A549 (cell line): Measurements from ENCODE around the gene IL5. TPM values are rescaled to one million over a fixed set of nuclear protein-coding genes. Genes with fewer than 3 reads are reported as not detected.
A peak's percentile ranks its signal among the peaks of the same experiment; 100 is the strongest.
"Not testable (repeated sequence)": the region's sequence is repeated elsewhere in the genome, so short reads cannot be mapped to it uniquely, and the experiment has no call there.

Experiments used
- ATAC-seq, 2 experiments: fragments of 200-7000 bp in 1 of 2; fragments of >200 bp in 1 of 2; cut with Nextera tagmentation in 1 of 2; cut with Tn5 transposase in 1 of 2; 3 replicates each; pipeline versions ENCODE4 v1.8.0 to v1.9.1; 2018 to 2020; ENCODE audit warnings: mild to moderate bottlenecking in 1 of 2, moderate library complexity in 1 of 2
- CTCF ChIA-PET: fragments of 300-600 bp; sonication (Branson Sonifier 250); formaldehyde crosslinking; extraction: SDS; loops from one replicate; lab custom pipeline; 2021; ENCODE audit warnings: antibody characterized with exemption, inconsistent platforms; lab: Yijun Ruan, JAX
- POLR2A ChIA-PET: fragments of 350-600 bp; formaldehyde crosslinking; extraction: SDS; loops from one replicate; lab custom pipeline; 2021; ENCODE audit warnings: antibody characterized with exemption, inconsistent platforms; lab: Yijun Ruan, JAX
- DNase-seq, 2 experiments: peaks; one replicate each; pipeline versions ENCODE4 v3.0.0 to v3.0.0-alpha.2; 2011 to 2016; ENCODE audit warnings: low read depth in 1 of 2, low spot score in 1 of 2
- FAIRE-seq: peaks from 2 replicates; lab custom pipeline; 2011; peaks lifted over from hg19 to GRCh38; lab: Jason Lieb, UNC
- H3K27ac ChIP-seq, 2 experiments: fragments of >200 bp; sonication (Bioruptor Twin); formaldehyde crosslinking; 3 replicates each; pipeline ENCODE4 v1.5.1; 2016 to 2017
- H3K4me1 ChIP-seq: fragments of >200 bp; sonication (Bioruptor Twin); formaldehyde crosslinking; 3 replicates; pipeline ENCODE4 v1.6.1; 2016
- H3K4me2 ChIP-seq: fragments of >200 bp; sonication (Bioruptor Twin); formaldehyde crosslinking; 3 replicates; pipeline ENCODE4 v1.6.1; 2016
- H3K4me3 ChIP-seq: fragments of >200 bp; sonication (Bioruptor Twin); formaldehyde crosslinking; 3 replicates; pipeline ENCODE4 v1.5.1; 2016
- H3K9me3 ChIP-seq: fragments of >200 bp; sonication (Bioruptor Twin); formaldehyde crosslinking; 3 replicates; pipeline ENCODE4 v1.6.1; 2016
- CEBPB ChIP-seq, 2 experiments: fragments of >200 bp in 1 of 2; sonication (Bioruptor Twin) in 1 of 2; formaldehyde crosslinking in 1 of 2; IDR thresholded peaks; 2 replicates each; pipeline ENCODE4 v1.6.1; 2012 to 2016
- HOXA7 ChIP-seq: fragments of 250-450 bp; sonication (Bioruptor Pico); IDR thresholded peaks from 2 replicates; pipeline ENCODE4 v1.5.0; 2020; ENCODE audit warnings: mild to moderate bottlenecking, moderate library complexity
- JUN ChIP-seq, 2 experiments: fragments of >200 bp; sonication (Bioruptor Twin); formaldehyde crosslinking; IDR thresholded peaks; 2 replicates in 1 of 2; 3 replicates in 1 of 2; pipeline ENCODE4 v1.6.1; 2016 to 2017
- NFE2L2 ChIP-seq: fragments of 150-350 bp; conservative IDR thresholded peaks from 2 replicates; pipeline ENCODE4 v1.6.1; 2014; ENCODE audit warnings: low read length
- RAD21 ChIP-seq, 2 experiments: fragments of >200 bp in 1 of 2; sonication (Bioruptor Twin) in 1 of 2; formaldehyde crosslinking in 1 of 2; IDR thresholded peaks in 1 of 2; conservative IDR thresholded peaks in 1 of 2; 2 replicates in 1 of 2; 3 replicates in 1 of 2; pipeline ENCODE4 v1.6.1; 2012 to 2018; ENCODE audit warnings: inconsistent platforms in 1 of 2
- RNF2 ChIP-seq: fragments of 200-600 bp; sonication (generic); IDR thresholded peaks from 2 replicates; pipeline ENCODE4 v1.6.1; 2016; ENCODE audit warnings: low read depth, mild to moderate bottlenecking, antibody characterized with exemption, moderate library complexity, borderline replicate concordance
- SMC3 ChIP-seq: fragments of >200 bp; sonication (Bioruptor Twin); formaldehyde crosslinking; IDR thresholded peaks from 3 replicates; pipeline ENCODE4 v1.6.1; 2018; ENCODE audit warnings: inconsistent platforms
- WGBS: methylation state at CpG from one replicate; pipeline ENCODE4 v1.1.6; 2017; ENCODE audit errors: missing lambda C conversion rate; 5-methylcytosine and 5-hydroxymethylcytosine counted together
- polyA plus RNA-seq, 4 experiments: library from polyadenylated mRNA; depleted of rRNA in 3 of 4; stranded (reverse); fragments of >200 nt; fragmentation: RNase III in 1 of 4; extraction: RNeasy Plus Mini Kit Qiagen cat#74134 plus additional on column Dnase treatment in 1 of 4; gene quantifications; 2 replicates in 3 of 4; 3 replicates in 1 of 4; pipeline ENCODE4 v1.2.3, GENCODE V29; 2011 to 2017
- TF ChIP-seq, protein P1 (sequence below): fragments of 250-450 bp; sonication (Bioruptor Pico); IDR thresholded peaks from 2 replicates; pipeline ENCODE4 v1.5.0; 2021; ENCODE audit warnings: mild to moderate bottlenecking, moderate library complexity, borderline replicate concordance
- TF ChIP-seq, protein P2 (sequence below): fragments of >200 bp; sonication (Bioruptor Twin); formaldehyde crosslinking; IDR thresholded peaks from 3 replicates; pipeline ENCODE4 v1.5.1; 2016
- TF ChIP-seq, protein P3 (sequence below): fragments of 200-600 bp; sonication (generic); IDR thresholded peaks from 2 replicates; pipeline ENCODE4 v1.6.1; 2016; ENCODE audit warnings: antibody characterized with exemption, mild to moderate bottlenecking, moderate library complexity

Gene IL5
- polyA plus RNA-seq, 2 of the 4 experiments (the other 2 are of a cell fraction) = not detected

DNA sequence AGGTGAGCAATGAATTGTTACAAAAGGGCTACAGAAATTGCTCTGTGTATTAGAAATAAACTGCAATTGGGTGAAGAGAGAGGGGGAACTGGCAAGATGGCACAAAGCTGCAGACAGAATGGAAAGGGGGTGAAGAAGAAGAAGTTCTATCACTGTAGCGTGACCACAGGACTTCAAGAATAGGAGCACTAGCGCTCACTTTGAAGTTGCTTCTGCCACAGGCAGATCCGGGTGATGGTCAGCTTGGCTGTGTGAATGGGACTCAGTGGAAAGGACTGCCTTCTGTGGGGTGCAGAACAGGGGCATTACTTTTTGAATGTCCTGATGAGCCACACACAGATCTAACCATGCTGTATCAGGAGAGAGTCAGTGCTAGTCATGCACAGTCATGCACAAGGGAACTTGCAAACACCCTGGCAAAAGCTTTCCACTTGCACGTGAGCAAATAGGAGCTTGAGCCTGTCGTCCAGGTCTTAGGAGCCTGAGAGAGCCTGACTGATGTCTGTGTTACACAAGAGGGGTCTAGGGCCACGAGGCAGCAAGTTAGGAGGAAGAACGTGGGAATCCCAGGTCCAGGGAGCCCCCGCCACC is 16.3 kb downstream of the IL5 start:
- H3K4me3 ChIP-seq = no peak overlapping the region
- H3K4me1 ChIP-seq = no peaks in the 10 kb centered on the region
- TF ChIP-seq NFE2L2 = 0 out of 2 replicates have a peak, but pooled peaks have one; percentile 9
- TF ChIP-seq, protein P1, sequence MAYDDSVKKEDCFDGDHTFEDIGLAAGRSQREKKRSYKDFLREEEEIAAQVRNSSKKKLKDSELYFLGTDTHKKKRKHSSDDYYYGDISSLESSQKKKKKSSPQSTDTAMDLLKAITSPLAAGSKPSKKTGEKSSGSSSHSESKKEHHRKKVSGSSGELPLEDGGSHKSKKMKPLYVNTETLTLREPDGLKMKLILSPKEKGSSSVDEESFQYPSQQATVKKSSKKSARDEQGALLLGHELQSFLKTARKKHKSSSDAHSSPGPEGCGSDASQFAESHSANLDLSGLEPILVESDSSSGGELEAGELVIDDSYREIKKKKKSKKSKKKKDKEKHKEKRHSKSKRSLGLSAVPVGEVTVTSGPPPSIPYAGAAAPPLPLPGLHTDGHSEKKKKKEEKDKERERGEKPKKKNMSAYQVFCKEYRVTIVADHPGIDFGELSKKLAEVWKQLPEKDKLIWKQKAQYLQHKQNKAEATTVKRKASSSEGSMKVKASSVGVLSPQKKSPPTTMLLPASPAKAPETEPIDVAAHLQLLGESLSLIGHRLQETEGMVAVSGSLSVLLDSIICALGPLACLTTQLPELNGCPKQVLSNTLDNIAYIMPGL (CRISPR knock-in tag) = no peak
- H3K27ac ChIP-seq = no peak overlapping the region
- H3K9me3 ChIP-seq = no peaks in the 10 kb centered on the region
- ATAC-seq = peak; percentile 6 to 53; a peak in 3 of 6 replicates
- DNase-seq = no peak
- peak overlapping the region; percentile 70 for H3K4me2 ChIP-seq
- ChIA-PET CTCF (interaction anchor here (0.6 to 3.5 kb wide), 66 partner anchors 11 to 464 kb away, joined by 3 to 51 read pairs (median 4); partner anchors contain the start of genes IL13, IL4, IRF1 and RAD50), POLR2A (interaction anchor here (1.2 to 1.8 kb wide), 2 partner anchors 30 to 293 kb away, joined by 3 to 6 read pairs; partner anchors contain the start of gene RAD50)
- 48% methylated on average over 8 of the region's 8 CpGs for WGBS
- FAIRE-seq = no peak

DNA sequence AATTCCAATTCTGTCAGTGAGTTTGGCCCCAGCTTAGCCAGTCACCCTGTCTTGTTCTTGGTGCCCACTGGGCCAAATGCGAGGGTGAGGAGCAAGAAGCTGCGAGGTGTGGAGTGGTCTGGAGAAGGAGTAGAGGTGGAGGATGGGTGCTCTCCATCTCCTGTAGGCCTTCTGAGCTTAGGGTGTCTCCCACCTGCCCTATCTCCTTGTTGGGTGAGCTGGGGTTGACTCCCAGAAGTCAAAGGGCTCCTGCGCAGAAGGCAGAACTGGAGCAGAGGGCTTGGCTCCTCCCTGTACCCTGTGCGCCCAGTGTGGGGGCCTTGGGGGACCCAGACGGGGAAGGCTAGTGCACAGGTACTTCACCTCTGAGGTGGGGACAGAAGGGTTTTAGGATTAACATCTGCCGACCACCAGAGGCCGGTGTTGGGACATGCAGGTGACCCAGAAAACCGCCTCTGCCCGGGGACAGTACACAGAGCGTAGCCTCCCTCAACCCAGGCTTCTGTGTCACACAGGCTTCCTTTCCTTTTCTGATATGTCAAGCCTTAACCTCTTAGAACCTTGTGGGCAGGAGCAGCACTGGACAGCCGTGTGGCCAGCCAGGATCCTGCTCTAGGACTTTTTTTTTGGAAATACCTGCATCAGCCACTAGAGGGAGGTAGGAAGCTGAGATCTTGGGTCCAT is 16.9 kb downstream of the IL5 start:
- peaks cover 6% of the 10 kb centered on the region for H3K9me3 ChIP-seq
- H3K4me2 ChIP-seq = peak overlapping the region; percentile 70
- peak overlapping the region in 1 of 2 experiments; percentile 62; a peak in 1 of 6 replicates for H3K27ac ChIP-seq
- CTCF ChIA-PET = interaction anchor here (0.6 to 3.5 kb wide), 80 partner anchors 11 to 487 kb away, joined by 3 to 51 read pairs (median 4); partner anchors contain the start of genes IL13, IL4, IRF1 and RAD50
- POLR2A ChIA-PET = interaction anchor here (1.2 to 1.8 kb wide), 2 partner anchors 30 to 293 kb away, joined by 3 to 6 read pairs; partner anchors contain the start of gene RAD50
- whole genome bisulfite sequencing = 24% methylated on average over 11 of the region's 11 CpGs
- DNase-seq = peak; percentile 59 to 69
- TF ChIP-seq RNF2 (no peak), SMC3 (peak; percentile 87), RAD21 (conservative IDR thresholded peaks at IDR 0.05 in 1 of 2, IDR thresholded peaks at IDR 0.05 in 1 of 2) (peak; percentile 70 to 83)
- TF ChIP-seq, protein P2, sequence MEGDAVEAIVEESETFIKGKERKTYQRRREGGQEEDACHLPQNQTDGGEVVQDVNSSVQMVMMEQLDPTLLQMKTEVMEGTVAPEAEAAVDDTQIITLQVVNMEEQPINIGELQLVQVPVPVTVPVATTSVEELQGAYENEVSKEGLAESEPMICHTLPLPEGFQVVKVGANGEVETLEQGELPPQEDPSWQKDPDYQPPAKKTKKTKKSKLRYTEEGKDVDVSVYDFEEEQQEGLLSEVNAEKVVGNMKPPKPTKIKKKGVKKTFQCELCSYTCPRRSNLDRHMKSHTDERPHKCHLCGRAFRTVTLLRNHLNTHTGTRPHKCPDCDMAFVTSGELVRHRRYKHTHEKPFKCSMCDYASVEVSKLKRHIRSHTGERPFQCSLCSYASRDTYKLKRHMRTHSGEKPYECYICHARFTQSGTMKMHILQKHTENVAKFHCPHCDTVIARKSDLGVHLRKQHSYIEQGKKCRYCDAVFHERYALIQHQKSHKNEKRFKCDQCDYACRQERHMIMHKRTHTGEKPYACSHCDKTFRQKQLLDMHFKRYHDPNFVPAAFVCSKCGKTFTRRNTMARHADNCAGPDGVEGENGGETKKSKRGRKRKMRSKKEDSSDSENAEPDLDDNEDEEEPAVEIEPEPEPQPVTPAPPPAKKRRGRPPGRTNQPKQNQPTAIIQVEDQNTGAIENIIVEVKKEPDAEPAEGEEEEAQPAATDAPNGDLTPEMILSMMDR = peak; percentile 98
- ATAC-seq = peak; percentile 83 to 94
- no peak for FAIRE-seq
- H3K4me3 ChIP-seq = no peak overlapping the region
- H3K4me1 ChIP-seq = no peaks in the 10 kb centered on the region

DNA sequence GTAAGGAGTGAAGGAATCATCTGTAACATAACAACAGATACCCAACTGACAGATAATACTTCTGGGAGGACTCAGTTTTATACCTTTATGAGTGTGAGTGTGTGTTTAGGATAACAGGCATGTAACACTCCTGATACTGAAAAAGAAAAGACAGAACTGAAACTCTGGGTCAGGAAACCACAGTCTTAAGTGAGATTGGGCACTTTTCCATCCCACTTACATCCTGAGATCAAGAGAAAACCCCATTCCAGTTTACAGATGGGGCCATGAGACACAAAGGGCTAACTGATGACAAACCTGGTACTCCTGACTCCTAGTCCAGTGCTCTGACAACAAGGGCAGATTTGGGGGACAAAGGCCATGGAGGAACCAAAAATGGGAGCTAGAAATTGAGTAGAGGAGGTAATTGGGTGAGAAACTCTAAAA is 18.0 kb downstream of the IL5 start:
- no peak overlapping the region for H3K4me2 ChIP-seq
- H3K4me3 ChIP-seq = no peak overlapping the region
- FAIRE-seq (no peak), ATAC-seq (no peak), DNase-seq (no peak)
- peaks cover 15% of the 10 kb centered on the region for H3K9me3 ChIP-seq
- H3K4me1 ChIP-seq = no peaks in the 10 kb centered on the region
- CTCF ChIA-PET = interaction anchor here (1.0 to 3.5 kb wide), 16 partner anchors 13 to 294 kb away, joined by 3 to 51 read pairs (median 6); partner anchors contain the start of gene SLC22A4
- no peak for TF ChIP-seq CEBPB (IDR thresholded peaks at IDR 0.05)
- TF ChIP-seq JUN (IDR thresholded peaks at IDR 0.05) = no peak
- no peak for TF ChIP-seq NFE2L2
- TF ChIP-seq HOXA7 (CRISPR knock-in tag) = no peak
- H3K27ac ChIP-seq = no peak overlapping the region
- POLR2A ChIA-PET = no interaction called here

DNA sequence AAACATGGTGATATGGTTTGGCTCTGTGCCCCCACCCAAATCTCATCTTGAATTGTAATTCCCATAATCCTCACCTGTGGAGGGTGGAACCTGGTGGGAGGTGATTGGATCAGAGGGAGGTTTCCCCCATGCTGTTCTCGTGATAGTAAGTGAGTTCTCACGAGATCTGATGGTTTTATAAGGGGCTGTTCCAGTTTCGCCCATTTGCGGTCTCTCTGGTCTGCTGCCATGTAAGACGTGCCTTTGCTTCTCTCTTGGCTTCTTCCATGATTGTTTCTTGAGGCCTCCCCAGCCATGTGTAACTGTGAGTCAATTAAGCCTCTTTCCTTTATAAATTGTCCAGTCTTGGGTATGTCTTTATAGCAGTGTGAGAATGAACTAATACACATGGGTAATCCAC is 18.4 kb downstream of the IL5 start:
- H3K9me3 ChIP-seq = peaks cover 19% of the 10 kb centered on the region
- ATAC-seq, H3K4me1 ChIP-seq, POLR2A ChIA-PET, FAIRE-seq, H3K4me2 ChIP-seq, DNase-seq, H3K4me3 ChIP-seq, H3K27ac ChIP-seq: not testable (repeated sequence)
- 39% methylated on average over 5 of the region's 5 CpGs for WGBS
- TF ChIP-seq, protein P3, sequence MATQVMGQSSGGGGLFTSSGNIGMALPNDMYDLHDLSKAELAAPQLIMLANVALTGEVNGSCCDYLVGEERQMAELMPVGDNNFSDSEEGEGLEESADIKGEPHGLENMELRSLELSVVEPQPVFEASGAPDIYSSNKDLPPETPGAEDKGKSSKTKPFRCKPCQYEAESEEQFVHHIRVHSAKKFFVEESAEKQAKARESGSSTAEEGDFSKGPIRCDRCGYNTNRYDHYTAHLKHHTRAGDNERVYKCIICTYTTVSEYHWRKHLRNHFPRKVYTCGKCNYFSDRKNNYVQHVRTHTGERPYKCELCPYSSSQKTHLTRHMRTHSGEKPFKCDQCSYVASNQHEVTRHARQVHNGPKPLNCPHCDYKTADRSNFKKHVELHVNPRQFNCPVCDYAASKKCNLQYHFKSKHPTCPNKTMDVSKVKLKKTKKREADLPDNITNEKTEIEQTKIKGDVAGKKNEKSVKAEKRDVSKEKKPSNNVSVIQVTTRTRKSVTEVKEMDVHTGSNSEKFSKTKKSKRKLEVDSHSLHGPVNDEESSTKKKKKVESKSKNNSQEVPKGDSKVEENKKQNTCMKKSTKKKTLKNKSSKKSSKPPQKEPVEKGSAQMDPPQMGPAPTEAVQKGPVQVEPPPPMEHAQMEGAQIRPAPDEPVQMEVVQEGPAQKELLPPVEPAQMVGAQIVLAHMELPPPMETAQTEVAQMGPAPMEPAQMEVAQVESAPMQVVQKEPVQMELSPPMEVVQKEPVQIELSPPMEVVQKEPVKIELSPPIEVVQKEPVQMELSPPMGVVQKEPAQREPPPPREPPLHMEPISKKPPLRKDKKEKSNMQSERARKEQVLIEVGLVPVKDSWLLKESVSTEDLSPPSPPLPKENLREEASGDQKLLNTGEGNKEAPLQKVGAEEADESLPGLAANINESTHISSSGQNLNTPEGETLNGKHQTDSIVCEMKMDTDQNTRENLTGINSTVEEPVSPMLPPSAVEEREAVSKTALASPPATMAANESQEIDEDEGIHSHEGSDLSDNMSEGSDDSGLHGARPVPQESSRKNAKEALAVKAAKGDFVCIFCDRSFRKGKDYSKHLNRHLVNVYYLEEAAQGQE = peak; percentile 26; the same call in 1 of the 2 replicates
- CTCF ChIA-PET = interaction anchor here (1.3 to 3.5 kb wide), 4 partner anchors 137 to 294 kb away, joined by 4 to 46 read pairs (median 14); no protein-coding TSS in a partner anchor

DNA sequence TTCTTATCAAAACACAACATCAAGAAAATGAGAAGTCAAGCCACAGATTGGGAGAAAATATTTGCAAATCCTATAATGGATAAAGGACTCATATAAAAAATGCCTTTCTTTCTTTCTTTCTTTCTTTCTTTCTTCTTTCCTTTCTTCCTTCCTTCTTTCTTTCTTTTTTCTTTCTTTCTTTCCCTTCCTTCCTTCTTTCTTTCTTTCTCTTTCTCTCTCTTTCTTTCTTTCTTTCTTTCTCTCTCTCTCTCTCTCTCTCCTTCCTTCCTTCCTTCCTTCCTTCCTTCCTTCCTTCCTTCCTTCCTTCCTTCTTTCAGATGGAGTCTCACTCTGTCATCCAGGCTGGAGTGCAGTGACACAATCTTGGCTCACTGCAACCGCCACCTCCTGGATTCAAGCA is 21.3 kb downstream of the IL5 start:
- not testable (repeated sequence) for DNase-seq, H3K4me3 ChIP-seq, FAIRE-seq, H3K4me1 ChIP-seq, H3K4me2 ChIP-seq, ATAC-seq, H3K27ac ChIP-seq
- 55% methylated on average over 1 of the region's 1 CpG for WGBS
- POLR2A ChIA-PET = interaction anchor here (0.6 kb wide), 1 partner anchor 261 kb away, joined by 3 read pairs; no protein-coding TSS in a partner anchor
- CTCF ChIA-PET = interaction anchor here (0.6 to 0.7 kb wide), 2 partner anchors 12 to 349 kb away, joined by 3 to 5 read pairs; no protein-coding TSS in a partner anchor
- peaks cover 20% of the 10 kb centered on the region for H3K9me3 ChIP-seq
